Stomach (tissue), 4 donors: ENCODE measurements around the gene C19orf53.

Experiments
- POLR2A ChIP-seq, 4 donors: fragments of 450-650 bp; IDR thresholded peaks; one replicate each; pipeline ENCODE4 v1.6.1; 2016; ENCODE audit warnings: antibody characterized with exemption in 4 of 4, control low read depth in 2 of 4, mild to moderate bottlenecking in 1 of 4, moderate library complexity in 1 of 4
- TF ChIP-seq, protein P1 (sequence below), 7 experiments: fragments of 450-650 bp in 4 of 7; fragments of 200-600 bp in 3 of 7; sonication (generic) in 3 of 7; IDR thresholded peaks; one replicate each; pipeline ENCODE4 v1.5.1; 2016 to 2019; ENCODE audit warnings: antibody characterized with exemption in 7 of 7, control low read depth in 2 of 7, mild to moderate bottlenecking in 1 of 7

DNA sequence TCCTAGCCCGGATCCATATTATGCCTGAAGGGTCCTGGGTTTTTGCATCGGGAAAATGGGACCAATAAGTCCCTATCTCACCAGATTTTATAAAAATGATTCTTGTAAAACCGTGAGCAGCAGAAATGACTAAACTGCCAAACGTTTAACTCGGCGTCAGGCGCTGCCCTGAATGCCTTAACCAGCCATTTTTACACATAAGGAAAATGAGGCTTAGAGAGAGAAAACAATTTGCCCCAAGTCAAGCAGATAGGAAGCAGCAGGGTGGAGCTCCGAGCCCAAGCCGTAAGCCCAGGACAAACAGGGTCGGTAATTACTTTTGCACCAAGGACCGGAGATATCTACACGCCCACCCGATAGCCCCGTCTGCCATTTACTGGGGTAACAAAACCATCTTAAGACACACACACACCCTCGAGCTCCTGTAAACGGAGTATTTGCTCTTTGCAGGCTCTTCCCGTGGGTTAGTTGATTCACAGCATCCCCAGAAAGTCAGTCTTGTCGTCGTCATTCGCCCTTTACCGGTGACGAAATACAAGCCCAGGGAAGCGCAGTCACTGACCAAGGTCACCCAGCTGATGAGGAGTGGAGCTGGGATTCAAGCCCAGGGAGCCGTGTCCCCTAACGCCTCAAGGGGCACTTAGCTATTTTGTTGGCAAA, 26.0 kb upstream of the C19orf53 start:
- TF ChIP-seq, protein P1, sequence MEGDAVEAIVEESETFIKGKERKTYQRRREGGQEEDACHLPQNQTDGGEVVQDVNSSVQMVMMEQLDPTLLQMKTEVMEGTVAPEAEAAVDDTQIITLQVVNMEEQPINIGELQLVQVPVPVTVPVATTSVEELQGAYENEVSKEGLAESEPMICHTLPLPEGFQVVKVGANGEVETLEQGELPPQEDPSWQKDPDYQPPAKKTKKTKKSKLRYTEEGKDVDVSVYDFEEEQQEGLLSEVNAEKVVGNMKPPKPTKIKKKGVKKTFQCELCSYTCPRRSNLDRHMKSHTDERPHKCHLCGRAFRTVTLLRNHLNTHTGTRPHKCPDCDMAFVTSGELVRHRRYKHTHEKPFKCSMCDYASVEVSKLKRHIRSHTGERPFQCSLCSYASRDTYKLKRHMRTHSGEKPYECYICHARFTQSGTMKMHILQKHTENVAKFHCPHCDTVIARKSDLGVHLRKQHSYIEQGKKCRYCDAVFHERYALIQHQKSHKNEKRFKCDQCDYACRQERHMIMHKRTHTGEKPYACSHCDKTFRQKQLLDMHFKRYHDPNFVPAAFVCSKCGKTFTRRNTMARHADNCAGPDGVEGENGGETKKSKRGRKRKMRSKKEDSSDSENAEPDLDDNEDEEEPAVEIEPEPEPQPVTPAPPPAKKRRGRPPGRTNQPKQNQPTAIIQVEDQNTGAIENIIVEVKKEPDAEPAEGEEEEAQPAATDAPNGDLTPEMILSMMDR (IDR thresholded peaks at IDR 0.05) = no peak
- TF ChIP-seq POLR2A (IDR thresholded peaks at IDR 0.05) = no peak
